Calu3 (cell line): Measurements from ENCODE around the gene SQSTM1. TPM values are rescaled to one million over a fixed set of nuclear protein-coding genes. Genes with fewer than 3 reads are reported as not detected.

Experiments used
- BruUV-seq: library from RNA; stranded (reverse); fragments of 400-500 nt; replicated peaks from 2 replicates; lab custom pipeline; 2021; lab: Mats Ljungman, UMichigan
- CTCF ChIA-PET: fragments of 300-600 bp; sonication (Branson Sonifier 250); formaldehyde crosslinking; loops from one replicate; lab custom pipeline; 2022; ENCODE audit warnings: antibody characterized with exemption; lab: Charles Lee
- DNase-seq: peaks from one replicate; pipeline ENCODE4 v3.0.0; 2022
- H3K27ac Mint-ChIP-seq: one replicate; pipeline ENCODE4 v1.8.0; 2022; ENCODE audit warnings: mixed read lengths; ENCODE audit not compliant: unreplicated experiment
- H3K27me3 Mint-ChIP-seq: one replicate; pipeline ENCODE4 v1.8.0; 2022; ENCODE audit warnings: mixed read lengths; ENCODE audit not compliant: unreplicated experiment
- H3K36me3 Mint-ChIP-seq: one replicate; pipeline ENCODE4 v1.8.0; 2022; ENCODE audit warnings: mild to moderate bottlenecking, moderate library complexity, mixed read lengths; ENCODE audit not compliant: insufficient read depth, unreplicated experiment
- H3K4me1 Mint-ChIP-seq: one replicate; pipeline ENCODE4 v1.8.0; 2022; ENCODE audit warnings: mild to moderate bottlenecking, low read depth, mixed read lengths; ENCODE audit not compliant: unreplicated experiment
- H3K4me3 Mint-ChIP-seq: one replicate; pipeline ENCODE4 v1.8.0; 2022; ENCODE audit warnings: mild to moderate bottlenecking, low read depth, moderate library complexity, mixed read lengths; ENCODE audit not compliant: unreplicated experiment
- H3K9me3 Mint-ChIP-seq: one replicate; pipeline ENCODE4 v1.8.0; 2022; ENCODE audit warnings: low read depth, mixed read lengths; ENCODE audit not compliant: unreplicated experiment
- intact Hi-C: fragments of 100-400 bp; cut with micrococcal nuclease; formaldehyde crosslinking; loops from one replicate; pipeline ENCODE4 v1.10.0; 2022; ENCODE audit not compliant: unreplicated experiment
- total RNA-seq: library from RNA; stranded (reverse); gene quantifications from 2 replicates; pipeline ENCODE4 v1.2.3, GENCODE V29; 2022
- TF ChIP-seq, protein P1 (sequence below): fragments of 200-600 bp; IDR thresholded peaks from one replicate; pipeline ENCODE4 v1.8.0; 2022; ENCODE audit warnings: antibody characterized with exemption; ENCODE audit not compliant: unreplicated experiment

Gene SQSTM1
- total RNA-seq, 1 experiment from 2014 or later, result 1,023 TPM

DNA sequence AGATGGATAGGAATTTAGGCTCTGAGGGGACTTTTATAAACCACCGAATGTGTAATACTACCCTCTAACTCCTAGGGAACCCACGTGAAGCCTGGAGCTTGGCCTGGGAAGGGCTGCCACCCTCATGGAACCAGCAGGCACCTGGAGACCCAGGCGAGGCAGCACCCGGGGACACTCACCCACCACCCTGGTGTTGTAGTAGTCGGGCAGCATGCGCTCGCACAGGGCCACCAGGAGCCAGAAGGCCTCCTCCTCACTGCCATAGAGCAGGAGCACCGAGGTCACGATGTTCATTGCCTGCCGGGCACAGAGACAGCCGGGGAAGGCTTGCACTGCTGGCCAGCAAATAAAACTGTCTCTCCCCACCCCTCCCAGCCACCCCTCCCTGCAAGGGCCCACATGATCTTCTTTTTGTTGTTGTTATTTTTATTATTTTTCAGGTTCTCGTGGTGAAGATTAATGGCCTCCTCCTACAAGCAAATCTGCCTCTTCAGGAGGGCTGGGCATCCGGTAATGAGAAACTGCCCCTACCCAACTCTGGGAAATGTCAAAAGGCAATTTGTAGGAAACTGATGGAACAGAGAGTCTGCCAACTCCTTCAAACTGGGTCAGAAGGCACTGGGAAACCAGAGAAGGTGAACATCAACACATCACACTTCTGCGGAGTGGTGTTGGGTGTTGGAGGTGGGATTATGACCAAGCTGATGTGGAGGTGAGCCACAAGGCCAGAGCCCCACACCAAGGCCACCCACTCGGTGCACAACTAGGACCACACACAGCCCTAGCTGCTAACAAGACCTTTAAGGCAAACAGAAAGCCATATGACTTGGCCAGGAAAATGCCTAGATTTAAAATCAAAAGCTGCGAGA is 55.3 kb downstream of the SQSTM1 start:
- CTCF ChIA-PET, result interaction anchor here (1.0 kb wide), 1 partner anchor 13 kb away, joined by 3 read pairs; no protein-coding TSS in a partner anchor
- DNase-seq, result no peak
- Mint-ChIP-seq H3K27ac (no peak overlapping the region), H3K4me3 (no peak overlapping the region), H3K4me1 (no peaks in the 10 kb centered on the region), H3K36me3 (peaks cover 47% of the 10 kb centered on the region), H3K9me3 (no peaks in the 10 kb centered on the region), H3K27me3 (no peaks in the 10 kb centered on the region)
- BruUV-seq, result no TSS peak
- TF ChIP-seq, protein P1, sequence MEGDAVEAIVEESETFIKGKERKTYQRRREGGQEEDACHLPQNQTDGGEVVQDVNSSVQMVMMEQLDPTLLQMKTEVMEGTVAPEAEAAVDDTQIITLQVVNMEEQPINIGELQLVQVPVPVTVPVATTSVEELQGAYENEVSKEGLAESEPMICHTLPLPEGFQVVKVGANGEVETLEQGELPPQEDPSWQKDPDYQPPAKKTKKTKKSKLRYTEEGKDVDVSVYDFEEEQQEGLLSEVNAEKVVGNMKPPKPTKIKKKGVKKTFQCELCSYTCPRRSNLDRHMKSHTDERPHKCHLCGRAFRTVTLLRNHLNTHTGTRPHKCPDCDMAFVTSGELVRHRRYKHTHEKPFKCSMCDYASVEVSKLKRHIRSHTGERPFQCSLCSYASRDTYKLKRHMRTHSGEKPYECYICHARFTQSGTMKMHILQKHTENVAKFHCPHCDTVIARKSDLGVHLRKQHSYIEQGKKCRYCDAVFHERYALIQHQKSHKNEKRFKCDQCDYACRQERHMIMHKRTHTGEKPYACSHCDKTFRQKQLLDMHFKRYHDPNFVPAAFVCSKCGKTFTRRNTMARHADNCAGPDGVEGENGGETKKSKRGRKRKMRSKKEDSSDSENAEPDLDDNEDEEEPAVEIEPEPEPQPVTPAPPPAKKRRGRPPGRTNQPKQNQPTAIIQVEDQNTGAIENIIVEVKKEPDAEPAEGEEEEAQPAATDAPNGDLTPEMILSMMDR, result no peak
- intact Hi-C loops, result no loop called here

DNA sequence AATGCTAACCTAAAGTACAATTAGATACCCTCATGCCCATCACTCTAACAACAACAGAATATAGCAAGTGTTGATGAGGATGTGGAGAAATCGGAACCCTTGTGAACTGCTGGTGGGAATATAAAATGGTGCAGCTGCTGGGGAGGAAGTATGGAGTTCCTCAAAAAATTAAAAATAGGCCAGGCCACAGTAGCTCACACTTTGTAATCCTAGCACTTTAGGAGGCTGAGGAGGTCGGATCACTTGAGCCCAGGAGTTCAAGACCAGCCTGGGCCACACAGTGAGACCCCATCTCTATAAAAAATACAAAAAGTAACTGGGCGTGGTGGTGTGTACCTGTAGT is 55.9 kb downstream of the SQSTM1 start:
- intact Hi-C loops, result no loop called here
- no peaks in the 10 kb centered on the region for H3K4me1 Mint-ChIP-seq
- BruUV-seq, result no TSS peak
- H3K27ac Mint-ChIP-seq, result no peak overlapping the region
- no peaks in the 10 kb centered on the region for H3K27me3 Mint-ChIP-seq
- TF ChIP-seq, protein P1, result no peak
- CTCF ChIA-PET, result interaction anchor here (1.0 kb wide), 1 partner anchor 13 kb away, joined by 3 read pairs; no protein-coding TSS in a partner anchor
- H3K9me3 Mint-ChIP-seq, result no peaks in the 10 kb centered on the region
- no peak overlapping the region for H3K4me3 Mint-ChIP-seq
- peaks cover 48% of the 10 kb centered on the region for H3K36me3 Mint-ChIP-seq
- DNase-seq, result no peak

DNA sequence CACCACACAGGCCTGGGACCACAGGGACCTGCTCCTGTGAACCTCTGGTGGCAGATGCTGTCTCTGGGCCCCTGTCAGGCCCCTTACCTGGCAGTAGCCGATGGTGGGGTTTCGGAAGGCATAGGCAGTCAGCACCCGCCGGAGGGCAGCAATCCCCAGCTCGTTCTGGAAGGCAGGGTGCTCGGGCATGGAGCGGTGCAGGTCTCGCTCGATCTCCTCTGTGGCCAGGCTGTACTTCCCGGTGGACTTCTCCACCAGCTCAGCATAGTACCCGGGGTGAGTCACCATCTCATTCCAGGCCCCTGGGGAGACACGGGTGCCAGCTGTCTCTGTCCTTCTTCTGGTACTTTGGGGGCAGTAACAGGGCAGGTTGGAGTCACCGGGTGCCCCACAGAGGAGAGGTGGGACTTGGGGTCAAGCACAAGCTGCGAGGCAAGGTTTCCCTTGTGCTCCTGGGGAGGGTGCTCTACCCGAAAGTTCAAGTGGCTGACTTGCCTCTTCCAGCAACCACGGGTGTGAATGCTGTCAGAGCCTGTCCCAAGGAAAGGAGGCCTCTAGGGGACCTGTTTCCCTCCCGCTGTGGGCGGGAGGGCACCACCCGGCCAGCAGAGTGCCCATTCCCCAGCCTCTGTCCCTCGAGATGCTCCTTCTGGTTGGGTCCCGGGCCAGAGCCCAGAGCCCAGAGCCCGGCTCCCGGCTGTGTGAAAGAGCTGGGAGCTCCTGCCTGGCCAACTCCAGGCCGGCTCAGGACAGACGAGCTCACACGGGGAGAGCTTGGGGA is 57.7 kb downstream of the SQSTM1 start:
- intact Hi-C loops, result no loop called here
- peaks cover 3% of the 10 kb centered on the region for H3K9me3 Mint-ChIP-seq
- no peak for DNase-seq
- no peaks in the 10 kb centered on the region for H3K27me3 Mint-ChIP-seq
- no peaks in the 10 kb centered on the region for H3K4me1 Mint-ChIP-seq
- no peak overlapping the region for H3K27ac Mint-ChIP-seq
- H3K36me3 Mint-ChIP-seq, result peaks cover 62% of the 10 kb centered on the region
- CTCF ChIA-PET, result no interaction called here
- BruUV-seq, result no TSS peak
- TF ChIP-seq, protein P1, result no peak
- no peak overlapping the region for H3K4me3 Mint-ChIP-seq

DNA sequence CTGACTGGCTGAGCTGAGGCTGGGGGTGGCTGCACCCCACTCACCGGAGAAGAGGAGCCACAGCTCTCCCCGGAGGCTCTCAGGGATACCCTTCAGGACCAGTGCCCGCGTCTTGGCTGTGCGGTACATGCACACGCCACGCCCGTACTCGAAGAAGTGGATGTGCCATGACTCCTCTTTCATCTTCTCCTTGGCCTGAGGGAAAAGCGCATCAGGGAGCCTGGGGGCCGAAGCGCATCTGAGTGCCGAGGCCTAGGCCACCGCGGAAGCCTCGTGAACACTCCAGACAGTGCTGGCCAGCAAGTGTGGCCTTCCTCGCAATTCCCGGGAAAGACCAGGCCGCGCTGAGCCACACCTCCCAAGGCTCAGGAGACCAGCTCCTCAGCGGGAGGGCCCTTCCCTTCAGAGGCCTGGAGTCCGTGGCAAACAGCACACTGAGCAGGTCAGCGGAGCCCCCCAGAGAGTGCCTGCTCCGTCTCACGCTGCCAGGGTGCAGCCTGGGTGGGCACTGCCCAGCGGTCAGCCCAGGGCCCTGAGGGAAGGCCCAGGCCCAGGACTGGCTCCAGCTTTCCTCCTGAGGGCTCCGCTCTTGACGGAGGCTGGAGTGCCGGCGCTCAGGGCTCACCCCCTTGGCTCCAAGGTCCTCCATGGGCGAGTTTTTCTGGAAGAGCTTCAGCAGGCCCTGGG is 58.4 kb downstream of the SQSTM1 start:
- H3K36me3 Mint-ChIP-seq, result peaks cover 70% of the 10 kb centered on the region
- no peak for DNase-seq
- no TSS peak for BruUV-seq
- intact Hi-C loops, result no loop called here
- no peak overlapping the region for H3K27ac Mint-ChIP-seq
- CTCF ChIA-PET, result interaction anchor here (0.6 kb wide), 1 partner anchor 80 kb away, joined by 3 read pairs; no protein-coding TSS in a partner anchor
- peaks cover 6% of the 10 kb centered on the region for H3K9me3 Mint-ChIP-seq
- no peaks in the 10 kb centered on the region for H3K4me1 Mint-ChIP-seq
- no peak overlapping the region for H3K4me3 Mint-ChIP-seq
- TF ChIP-seq, protein P1, result no peak
- H3K27me3 Mint-ChIP-seq, result no peaks in the 10 kb centered on the region
